Left colon (tissue), 2 donors: Measurements from ENCODE around the gene ADIPOR2. TPM values are rescaled to one million over a fixed set of nuclear protein-coding genes. Genes with fewer than 3 reads are reported as not detected.

Experiments
- ATAC-seq: fragments of 200-7000 bp; cut with Tn5 transposase; one replicate; pipeline ENCODE4 v1.9.1; 2020; ENCODE audit warnings: mild to moderate bottlenecking, moderate library complexity
- DNase-seq, 2 donors: peaks; one replicate each; pipeline ENCODE4 v3.0.0-alpha.2; 2020
- intact Hi-C, 2 donors: fragments of 100-400 bp; cut with DNase I in 1 of 2; cut with micrococcal nuclease in 1 of 2; formaldehyde crosslinking; loops; one replicate each; pipeline versions ENCODE4 v1.11.2 to v1.14.0; 2022; cut with DNase I, micrococcal nuclease
- microRNA-seq, 2 donors: library from miRNA; unstranded; fragments of <30 nt; microRNA quantifications; one replicate each; pipeline versions ENCODE4 v1.1.0 to v1.2.0, GENCODE V29; 2020
- total RNA-seq, 2 donors: library from RNA; stranded (reverse); fragmentation: NEBNext Ultra II Directional; extraction: Animal tissue kit (Norgen Biotek cat#: 25700); gene quantifications; one replicate each; pipeline ENCODE4 v1.2.1, GENCODE V29; 2021
- donor health status: DM: no; HTN: no; CAD: no.
- donor health status: DM: yes; HTN: yes; CAD: no.

ADIPOR2 gene
- total RNA-seq, 2 donors from 2014 or later: 100 to 111 TPM

- ATAC-seq (no peak), DNase-seq (no peak)
- intact Hi-C loops: loop anchor here in 1 of 2 donors (10.0 kb wide), 1 partner anchor 85 kb away; the partner anchor contains the start of gene CACNA2D4
Measured at GRCh38 chr12:1829306-1829900, 138.5 kb downstream of the ADIPOR2 start.

GRCh38 chr12:1830401-1830845, 139.6 kb downstream of the ADIPOR2 start:
- intact Hi-C loops: loop anchor here in 1 of 2 donors (10.0 kb wide), 1 partner anchor 74 kb away; no protein-coding TSS in a partner anchor
- ATAC-seq (no peak), DNase-seq (no peak)

- intact Hi-C loops: loop anchor here in 1 of 2 donors (10.0 kb wide), 1 partner anchor 74 kb away; no protein-coding TSS in a partner anchor
- peak; percentile 44 to 53 for DNase-seq
- ATAC-seq: peak; percentile 87
Measured at GRCh38 chr12:1830981-1831963, 140.4 kb downstream of the ADIPOR2 start.

GRCh38 chr12:1832801-1833595, 142.1 kb downstream of the ADIPOR2 start:
- no peak for DNase-seq
- no peak for ATAC-seq
- intact Hi-C loops: loop anchor here in 1 of 2 donors (10.0 kb wide), 1 partner anchor 72 kb away; no protein-coding TSS in a partner anchor

- no peak for ATAC-seq
- intact Hi-C loops: loop anchor here in 1 of 2 donors (10.0 kb wide), 1 partner anchor 71 kb away; no protein-coding TSS in a partner anchor
- no peak for DNase-seq
Measured at GRCh38 chr12:1833596-1834028, 142.7 kb downstream of the ADIPOR2 start.

GRCh38 chr12:1834186-1834925, 143.5 kb downstream of the ADIPOR2 start:
- no peak for DNase-seq
- intact Hi-C loops: loop anchor here in 1 of 2 donors (10.0 kb wide), 1 partner anchor 70 kb away; no protein-coding TSS in a partner anchor

GRCh38 chr12:1835211-1836131, 144.6 kb downstream of the ADIPOR2 start:
- intact Hi-C loops: loop anchor here in 1 of 2 donors (10.0 kb wide), 1 partner anchor 69 kb away; no protein-coding TSS in a partner anchor
- ATAC-seq (no peak), DNase-seq (no peak)

More at GRCh38 chr12:1834186-1834925, 143.5 kb downstream of the ADIPOR2 start:
- no peak for ATAC-seq

GRCh38 chr12:1836241-1836803, 145.5 kb downstream of the ADIPOR2 start:
- ATAC-seq (no peak), DNase-seq (no peak)
- intact Hi-C loops: loop anchor here in 1 of 2 donors (10.0 kb wide), 1 partner anchor 68 kb away; no protein-coding TSS in a partner anchor

- DNase-seq: no peak
- no peak for ATAC-seq
- intact Hi-C loops: loop anchor here in 1 of 2 donors (10.0 kb wide), 1 partner anchor 68 kb away; no protein-coding TSS in a partner anchor
Measured at GRCh38 chr12:1836854-1837421, 146.1 kb downstream of the ADIPOR2 start.

- no peak for ATAC-seq
- intact Hi-C loops: loop anchor here in 1 of 2 donors (10.0 kb wide), 1 partner anchor 67 kb away; no protein-coding TSS in a partner anchor
- no peak for DNase-seq
Measured at GRCh38 chr12:1837541-1838204, 146.8 kb downstream of the ADIPOR2 start.

Small RNA genes within 50 kb of the gene (microRNA-seq; reads per million reads assigned to microRNA genes)
- gene MIR3649: 0 reads per million in 2 donors

Other genes starting within 250 kb of the ADIPOR2 start
- gene FBXL14, start 96.5 kb upstream of the ADIPOR2 start, total RNA-seq: 10 to 100 TPM; 32.6 to 40.8 TPM
- gene WNT5B, start 61.8 kb upstream of the ADIPOR2 start, total RNA-seq: 1 to 10 TPM; 4.5 to 9.4 TPM
- gene LRTM2, start 129.5 kb downstream of the ADIPOR2 start, total RNA-seq: not detected
- gene CACNA2D4, start 227.6 kb downstream of the ADIPOR2 start, total RNA-seq: 1 to 10 TPM; 5.1 to 5.9 TPM